Inflammatory macrophage treated with lipopolysaccharide for 1 hour (primary cell): ENCODE measurements around the gene CNGA3.

Source experiments
- DNase-seq, 2 donors: peaks; one replicate each; pipeline ENCODE4 v3.0.0-alpha.2; 2020 to 2022

The CNGA3 gene

GRCh38 chr2:98445683-98446581, 99.7 kb downstream of the CNGA3 start:
- peak in 1 of 2 donors; percentile 31 for DNase-seq

- no peak for DNase-seq
Measured at GRCh38 chr2:98446850-98447249, 100.6 kb downstream of the CNGA3 start.
